Endothelial cell of umbilical vein (primary cell): ENCODE results near the gene SGCD.

Source experiments
- EZH2 ChIP-seq: IDR thresholded peaks from 2 replicates; pipeline ENCODE4 v1.6.1; 2012; ENCODE audit warnings: borderline replicate concordance, low read depth, mild to moderate bottlenecking, moderate library complexity, low read length, inconsistent platforms; ENCODE audit not compliant: severe bottlenecking
- JUN ChIP-seq: IDR thresholded peaks from 2 replicates; pipeline ENCODE4 v1.6.1; 2011; ENCODE audit warnings: borderline replicate concordance, low read depth; ENCODE audit not compliant: insufficient read length, insufficient read depth
- POLR2A ChIP-seq: IDR thresholded peaks from 2 replicates; pipeline ENCODE4 v1.6.1; 2012; ENCODE audit warnings: low read depth, mild to moderate bottlenecking, control low read depth, low read length
- TF ChIP-seq, protein P1 (sequence below), 2 donors: IDR thresholded peaks; 1 replicate in 1 of 2; 2 replicates in 1 of 2; pipeline ENCODE4 v1.5.1; 2011; ENCODE audit warnings: low read length in 2 of 2, mild to moderate bottlenecking in 2 of 2, moderate library complexity in 2 of 2, control low read depth in 1 of 2, inconsistent platforms in 1 of 2, low read depth in 1 of 2; ENCODE audit not compliant: insufficient read depth in 1 of 2; ENCODE audit errors: extremely low read depth in 1 of 2
- TF ChIP-seq, protein P2 (sequence below): IDR thresholded peaks from 2 replicates; pipeline ENCODE4 v1.6.1; 2011; ENCODE audit not compliant: insufficient read depth, insufficient read length

DNA sequence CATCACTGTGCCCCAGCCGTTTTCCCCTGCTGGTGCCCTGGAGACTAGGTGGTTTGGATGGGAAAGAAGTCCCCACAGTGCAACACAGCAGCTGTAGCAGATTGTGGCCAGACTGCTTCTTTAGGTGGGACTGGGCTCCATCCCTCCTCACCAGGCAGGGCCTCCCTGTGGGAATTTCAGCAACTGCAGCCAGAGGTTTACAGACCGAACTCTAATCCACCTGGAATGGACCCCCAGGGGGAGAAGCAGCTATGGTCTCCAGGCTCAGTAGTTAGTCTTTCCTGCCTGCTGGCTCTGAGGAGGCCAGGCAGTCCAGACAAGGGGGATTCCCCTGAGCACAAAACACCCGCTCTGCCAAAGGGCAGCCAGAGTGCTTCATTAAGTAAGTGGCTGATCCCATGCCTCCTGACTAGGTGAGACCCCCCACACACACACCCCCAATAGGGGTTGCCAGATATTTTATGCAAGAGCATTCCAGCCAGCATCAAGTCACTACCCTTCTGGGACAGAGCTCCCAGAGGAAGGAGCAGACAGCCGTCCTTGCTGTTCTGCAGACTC lies 188.9 kb downstream of the SGCD start:
- TF ChIP-seq, protein P1, sequence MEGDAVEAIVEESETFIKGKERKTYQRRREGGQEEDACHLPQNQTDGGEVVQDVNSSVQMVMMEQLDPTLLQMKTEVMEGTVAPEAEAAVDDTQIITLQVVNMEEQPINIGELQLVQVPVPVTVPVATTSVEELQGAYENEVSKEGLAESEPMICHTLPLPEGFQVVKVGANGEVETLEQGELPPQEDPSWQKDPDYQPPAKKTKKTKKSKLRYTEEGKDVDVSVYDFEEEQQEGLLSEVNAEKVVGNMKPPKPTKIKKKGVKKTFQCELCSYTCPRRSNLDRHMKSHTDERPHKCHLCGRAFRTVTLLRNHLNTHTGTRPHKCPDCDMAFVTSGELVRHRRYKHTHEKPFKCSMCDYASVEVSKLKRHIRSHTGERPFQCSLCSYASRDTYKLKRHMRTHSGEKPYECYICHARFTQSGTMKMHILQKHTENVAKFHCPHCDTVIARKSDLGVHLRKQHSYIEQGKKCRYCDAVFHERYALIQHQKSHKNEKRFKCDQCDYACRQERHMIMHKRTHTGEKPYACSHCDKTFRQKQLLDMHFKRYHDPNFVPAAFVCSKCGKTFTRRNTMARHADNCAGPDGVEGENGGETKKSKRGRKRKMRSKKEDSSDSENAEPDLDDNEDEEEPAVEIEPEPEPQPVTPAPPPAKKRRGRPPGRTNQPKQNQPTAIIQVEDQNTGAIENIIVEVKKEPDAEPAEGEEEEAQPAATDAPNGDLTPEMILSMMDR (IDR thresholded peaks at IDR 0.05; ENCODE audit: extremely low read depth in 1 of 2, insufficient read depth in 1 of 2, low read depth in 1 of 2, low read length in 2 of 2): no peak
- TF ChIP-seq EZH2 (no peak), JUN (no peak), POLR2A (no peak)
- TF ChIP-seq, protein P2, sequence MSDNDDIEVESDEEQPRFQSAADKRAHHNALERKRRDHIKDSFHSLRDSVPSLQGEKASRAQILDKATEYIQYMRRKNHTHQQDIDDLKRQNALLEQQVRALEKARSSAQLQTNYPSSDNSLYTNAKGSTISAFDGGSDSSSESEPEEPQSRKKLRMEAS: no peak
